SKM-1 (cell line): ENCODE measurements around the gene RBCK1.
"Not testable (repeated sequence)": the region's sequence is repeated elsewhere in the genome, so short reads cannot be mapped to it uniquely, and the experiment has no call there.

Experiments
- DNase-seq: peaks from one replicate; lab custom pipeline; 2025; ENCODE audit not compliant: unreplicated experiment; lab: John Stamatoyannopoulos, UW

The RBCK1 gene

DNA sequence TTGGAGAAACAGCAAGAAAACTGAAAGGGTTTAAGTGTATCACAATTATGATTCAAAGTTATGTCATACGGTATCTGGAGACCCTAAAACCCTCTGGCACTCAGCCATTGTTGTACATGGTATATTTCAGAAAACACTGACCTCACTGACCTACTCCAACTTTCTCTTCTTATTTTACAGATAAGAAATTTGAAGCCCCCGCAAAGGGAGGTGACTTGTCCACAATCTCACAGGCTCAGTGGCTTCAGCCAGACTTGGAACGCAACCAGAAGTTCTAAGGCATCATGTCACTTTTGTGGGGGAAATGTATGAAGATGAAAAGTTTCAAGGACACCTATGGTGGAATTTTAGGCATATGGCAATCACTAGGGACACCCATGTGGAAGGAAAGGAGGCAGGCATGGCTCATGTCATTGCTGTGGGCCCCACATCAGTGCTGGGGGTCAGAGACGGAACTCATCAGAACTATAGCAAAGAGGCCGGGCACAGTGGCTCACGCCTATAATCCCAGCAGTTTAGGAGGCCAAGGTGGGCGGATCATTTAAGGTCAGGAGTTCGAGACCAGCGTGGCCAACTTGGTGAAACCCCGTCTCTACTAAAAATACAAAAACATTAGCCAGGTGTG is 32.7 kb upstream of the RBCK1 start:
- no peak for DNase-seq

DNA sequence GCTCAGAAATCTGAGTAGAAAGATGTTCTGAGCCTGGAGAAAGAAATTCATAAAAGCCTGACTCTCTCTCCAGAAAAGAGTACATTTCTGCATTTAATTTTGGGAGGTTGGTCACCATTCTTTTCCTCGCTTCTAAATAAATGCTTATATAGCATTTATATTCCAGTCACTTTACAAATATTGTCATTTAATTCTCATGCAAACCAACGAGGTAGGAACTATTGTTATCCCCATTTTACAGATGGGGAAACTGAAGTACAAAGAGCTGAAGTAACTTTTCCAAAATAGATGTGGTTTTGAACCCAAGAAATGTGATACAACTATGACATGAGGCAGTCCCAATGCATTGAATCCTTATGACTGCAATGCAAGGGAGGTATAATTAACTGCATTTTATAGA is 32.0 kb upstream of the RBCK1 start:
- DNase-seq, result no peak

DNA sequence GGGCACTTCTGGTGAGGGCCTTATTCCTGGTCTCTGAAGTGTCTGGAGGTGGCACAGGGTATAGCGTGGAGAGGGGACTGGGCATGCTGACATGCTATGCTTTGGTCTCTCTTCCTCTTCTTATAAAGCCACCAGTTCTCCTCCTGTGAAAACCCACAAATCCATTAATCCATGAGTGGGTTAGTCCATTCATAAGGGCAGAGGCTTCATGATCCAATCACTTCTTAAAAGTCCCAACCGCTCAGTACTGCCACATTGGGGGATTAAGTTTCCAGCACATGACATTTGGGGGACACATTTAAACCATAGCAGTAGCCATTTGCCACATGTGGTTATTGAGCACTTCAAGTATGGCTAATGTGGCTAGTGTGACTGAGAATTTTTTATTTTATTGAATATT is 31.3 kb upstream of the RBCK1 start:
- no peak for DNase-seq

DNA sequence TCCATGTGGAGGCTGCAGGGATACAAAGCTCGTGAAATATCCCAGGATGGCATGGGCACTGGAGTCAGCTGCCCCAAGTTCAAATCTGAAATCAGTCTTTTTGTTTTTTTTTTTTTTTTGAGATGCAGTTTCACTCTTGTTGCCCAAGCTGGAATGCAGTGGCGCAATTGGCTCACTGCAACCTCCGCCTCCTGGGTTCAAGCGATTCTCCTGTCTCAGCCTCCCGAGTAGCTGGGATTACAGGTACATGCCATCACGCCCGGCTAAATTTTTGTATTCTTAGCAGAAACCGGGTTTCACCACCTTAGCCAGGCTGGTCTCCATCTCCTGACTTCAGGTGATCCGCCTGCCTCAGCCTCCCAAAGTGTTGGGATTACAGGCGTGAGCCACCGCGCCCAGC is 30.5 kb upstream of the RBCK1 start:
- not testable (repeated sequence) for DNase-seq

DNA sequence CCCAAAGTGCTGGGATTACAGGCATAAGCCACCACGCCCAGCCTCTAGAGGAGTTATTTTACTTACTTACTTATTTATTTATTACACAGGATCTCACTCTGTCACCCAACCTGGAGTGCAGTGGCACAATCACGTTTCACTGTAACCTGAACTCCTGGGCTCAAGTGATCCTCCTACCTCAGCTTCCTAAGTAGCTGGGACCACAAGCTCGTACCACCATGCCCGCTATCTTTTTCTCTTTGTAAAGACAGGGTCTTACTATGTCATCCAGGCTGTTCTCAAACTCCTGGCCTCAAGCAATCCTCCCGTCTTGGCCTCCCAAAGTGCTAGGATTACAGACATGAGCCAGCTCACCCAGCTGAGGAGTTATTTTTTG is 29.1 kb upstream of the RBCK1 start:
- no peak for DNase-seq

DNA sequence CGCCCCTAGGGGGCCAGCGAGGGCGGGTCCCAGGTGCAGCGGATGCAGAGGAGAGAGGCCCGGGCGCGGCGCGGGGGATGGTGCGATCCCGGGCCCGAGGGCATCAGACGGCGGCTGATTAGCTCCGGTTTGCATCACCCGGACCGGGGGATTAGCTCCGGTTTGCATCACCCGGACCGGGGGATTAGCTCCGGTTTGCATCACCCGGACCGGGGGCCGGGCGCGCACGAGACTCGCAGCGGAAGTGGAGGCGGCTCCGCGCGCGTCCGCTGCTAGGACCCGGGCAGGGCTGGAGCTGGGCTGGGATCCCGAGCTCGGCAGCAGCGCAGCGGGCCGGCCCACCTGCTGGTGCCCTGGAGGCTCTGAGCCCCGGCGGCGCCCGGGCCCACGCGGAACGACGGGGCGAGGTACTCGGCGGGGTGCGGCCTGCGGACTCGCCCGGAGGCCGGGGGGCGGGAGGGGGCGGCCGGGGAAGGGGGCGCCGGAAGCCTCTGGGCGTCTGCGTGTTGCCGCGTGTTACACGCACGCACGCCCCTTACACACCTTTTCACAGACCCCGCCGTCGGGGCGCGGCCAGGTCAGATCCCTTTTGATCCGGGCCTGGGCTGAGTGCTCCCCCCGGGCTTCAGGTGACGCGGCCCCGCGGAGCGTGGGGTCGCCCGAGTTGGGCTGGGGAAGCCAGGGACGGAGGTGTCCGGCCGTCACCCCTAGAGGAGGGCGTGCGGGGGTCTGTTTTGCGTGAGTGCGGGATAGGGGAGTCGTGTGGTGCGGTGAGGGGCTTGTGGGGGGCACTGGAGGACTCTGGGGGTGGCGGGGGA is 27.1 kb upstream of the RBCK1 start:
- no peak for DNase-seq

DNA sequence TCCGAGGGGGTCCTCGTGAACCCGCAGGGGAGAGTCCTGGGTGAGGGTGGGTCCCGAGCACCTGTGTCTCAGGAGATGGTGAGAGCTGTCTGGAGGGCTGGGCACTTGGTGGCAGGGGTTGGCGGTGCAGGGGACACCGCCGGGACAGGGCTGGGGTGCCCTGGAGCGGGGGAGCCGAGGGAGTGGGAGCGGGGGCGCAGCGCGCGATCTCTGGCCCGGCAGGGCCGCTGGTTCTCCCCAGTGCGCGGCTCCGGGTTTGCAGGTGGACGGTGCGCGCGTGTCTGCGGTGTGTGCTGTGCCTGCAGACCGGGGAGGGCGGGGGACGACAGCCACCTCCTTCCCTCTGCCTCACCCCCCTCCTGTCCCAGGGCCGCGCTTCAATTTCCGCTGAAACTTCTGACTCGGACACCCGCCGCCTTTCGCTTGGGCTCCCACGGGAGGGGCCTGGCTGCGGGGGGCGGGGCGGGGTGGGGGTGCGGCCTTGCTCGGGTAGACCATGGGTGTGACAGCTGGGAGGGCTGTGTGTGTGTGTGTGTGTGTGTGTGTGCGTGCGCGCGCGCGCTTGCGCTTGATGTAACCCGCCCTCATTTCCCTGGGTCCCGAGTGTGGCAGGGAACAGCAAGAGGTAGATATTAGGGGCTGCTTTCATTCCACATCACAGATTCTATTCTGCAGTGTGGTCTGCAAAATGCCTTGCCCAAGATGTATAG is 26.4 kb upstream of the RBCK1 start:
- DNase-seq, result no peak

DNA sequence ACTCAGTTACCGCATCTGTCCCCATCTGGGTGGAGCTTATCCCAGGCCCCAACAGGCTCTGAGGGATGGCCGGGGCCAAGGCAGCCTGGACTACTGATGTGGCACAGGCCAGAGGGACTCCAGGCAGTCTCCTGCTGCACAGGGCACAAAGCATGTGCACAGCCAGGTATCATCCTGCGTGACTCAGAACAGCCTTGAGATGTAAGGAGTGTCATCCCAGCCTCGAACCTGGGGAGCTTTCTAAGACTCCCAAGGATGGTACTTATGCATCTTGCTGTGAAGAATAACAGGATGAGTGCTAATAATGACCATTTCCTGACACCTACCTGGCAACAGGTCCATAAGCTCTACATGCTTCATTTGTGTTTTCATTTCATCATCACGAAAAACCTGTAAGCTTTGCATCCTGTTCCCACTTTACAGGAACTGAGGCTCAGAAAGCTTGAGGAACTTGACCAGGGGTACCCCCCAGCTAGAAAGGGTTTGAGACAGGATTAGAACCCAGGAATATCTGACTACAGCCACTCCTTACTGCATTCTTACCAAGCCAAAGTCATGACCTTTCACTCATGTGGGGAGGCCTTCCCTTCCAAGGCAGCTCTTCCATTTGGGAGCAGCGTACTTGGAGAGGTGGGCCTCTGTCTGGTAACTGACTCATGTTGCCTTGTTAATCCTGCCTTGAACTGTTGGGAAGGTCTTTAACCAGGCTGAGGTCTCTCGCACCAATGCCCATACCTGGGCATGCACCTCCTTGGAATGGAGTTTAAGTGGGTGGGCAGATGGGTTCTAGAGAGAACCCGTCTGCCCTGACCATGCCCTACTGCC is 25.6 kb upstream of the RBCK1 start:
- no peak for DNase-seq

DNA sequence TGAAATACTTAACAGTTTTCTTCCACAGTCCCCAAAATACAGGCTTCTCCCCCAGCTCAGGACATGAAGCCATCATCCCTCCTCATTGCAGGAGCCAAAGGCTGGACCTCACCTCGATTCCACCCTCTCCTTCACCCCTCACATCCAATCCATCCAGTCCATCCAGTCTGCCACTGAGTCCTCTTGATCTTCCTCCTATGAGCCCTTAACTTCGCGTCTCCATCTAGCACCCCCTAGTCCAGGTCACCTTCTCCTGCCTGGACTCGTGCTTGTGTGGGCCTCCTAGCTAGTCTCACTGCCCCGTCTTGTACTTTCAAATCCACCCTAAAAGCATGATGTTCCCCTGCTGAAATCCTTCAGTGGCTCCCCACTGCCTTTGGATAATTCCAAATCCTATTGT is 24.2 kb upstream of the RBCK1 start:
- DNase-seq, result no peak

DNA sequence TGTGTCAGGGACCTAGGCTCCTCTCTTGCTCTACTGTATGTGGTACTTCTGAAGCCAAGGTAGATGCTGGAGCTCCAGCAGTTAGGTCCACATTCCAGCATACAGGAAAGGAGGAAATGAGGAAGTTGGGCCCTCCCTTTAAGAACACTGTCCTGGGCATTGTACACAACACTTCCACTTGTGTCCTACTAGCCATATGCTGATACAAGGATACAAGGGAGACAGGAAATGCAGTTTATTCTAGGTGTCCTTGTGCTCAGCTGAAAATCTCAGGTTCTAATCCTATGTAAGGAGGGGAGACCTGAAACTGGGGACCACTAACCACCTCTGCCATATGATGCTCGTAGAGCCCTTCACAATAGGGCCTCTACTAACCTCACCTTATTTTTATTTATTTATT is 23.4 kb upstream of the RBCK1 start:
- no peak for DNase-seq

DNA sequence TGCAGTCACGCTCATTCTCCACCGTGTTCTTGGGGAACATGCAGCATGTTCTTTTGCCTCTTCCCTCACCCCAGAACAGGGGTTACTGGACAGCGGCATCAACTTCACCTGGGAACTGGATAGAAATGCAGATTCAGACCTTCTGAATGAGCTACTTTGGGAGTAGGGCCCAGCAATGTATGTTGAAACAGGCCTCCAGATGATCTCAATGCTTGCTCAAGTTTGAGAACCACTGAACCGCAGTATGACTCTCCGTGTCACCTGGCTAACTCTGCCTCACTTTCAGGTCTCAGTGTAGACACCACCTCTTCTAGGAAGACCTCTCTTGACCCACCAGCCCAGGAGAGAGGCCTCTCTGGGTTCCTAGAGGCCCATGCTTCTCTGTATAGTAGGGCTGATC is 22.7 kb upstream of the RBCK1 start:
- no peak for DNase-seq

DNA sequence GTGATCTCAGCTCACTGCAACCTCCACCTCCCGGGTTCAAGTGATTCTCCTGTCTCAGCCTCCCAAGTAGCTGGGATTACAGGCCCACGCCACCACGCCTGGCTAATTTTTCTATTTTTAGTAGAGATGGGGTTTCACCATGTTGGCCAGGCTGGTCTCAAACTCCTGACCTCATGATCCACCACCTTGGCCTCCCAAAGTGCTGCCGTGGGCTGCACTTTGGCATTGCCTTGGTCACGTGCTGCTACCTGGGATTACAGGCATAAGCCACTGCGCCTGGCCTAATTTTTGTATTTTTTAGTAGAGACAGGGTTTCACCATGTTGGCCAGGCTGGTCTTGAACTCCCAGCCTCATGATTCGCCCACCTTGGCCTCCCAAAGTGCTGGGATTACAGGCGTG is 21.5 kb upstream of the RBCK1 start:
- not testable (repeated sequence) for DNase-seq

DNA sequence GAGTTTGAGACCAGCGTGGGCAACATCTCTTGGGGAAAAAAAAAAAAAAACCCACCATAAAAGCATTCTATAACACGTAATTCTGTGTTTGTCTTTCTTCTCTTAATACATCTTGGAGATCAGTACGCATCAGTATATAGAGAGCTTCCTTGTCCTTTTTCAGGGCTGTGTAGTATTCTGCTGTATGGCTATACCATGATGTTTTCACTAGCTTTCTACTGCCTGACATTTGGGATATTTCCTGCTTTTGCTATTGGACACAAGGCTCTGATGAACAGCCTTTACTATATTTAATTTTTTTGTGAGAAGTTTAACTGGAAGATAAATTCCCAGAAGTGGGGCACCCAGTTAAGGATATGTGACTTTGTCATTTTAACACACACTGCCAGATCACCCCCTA is 20.6 kb upstream of the RBCK1 start:
- no peak for DNase-seq

DNA sequence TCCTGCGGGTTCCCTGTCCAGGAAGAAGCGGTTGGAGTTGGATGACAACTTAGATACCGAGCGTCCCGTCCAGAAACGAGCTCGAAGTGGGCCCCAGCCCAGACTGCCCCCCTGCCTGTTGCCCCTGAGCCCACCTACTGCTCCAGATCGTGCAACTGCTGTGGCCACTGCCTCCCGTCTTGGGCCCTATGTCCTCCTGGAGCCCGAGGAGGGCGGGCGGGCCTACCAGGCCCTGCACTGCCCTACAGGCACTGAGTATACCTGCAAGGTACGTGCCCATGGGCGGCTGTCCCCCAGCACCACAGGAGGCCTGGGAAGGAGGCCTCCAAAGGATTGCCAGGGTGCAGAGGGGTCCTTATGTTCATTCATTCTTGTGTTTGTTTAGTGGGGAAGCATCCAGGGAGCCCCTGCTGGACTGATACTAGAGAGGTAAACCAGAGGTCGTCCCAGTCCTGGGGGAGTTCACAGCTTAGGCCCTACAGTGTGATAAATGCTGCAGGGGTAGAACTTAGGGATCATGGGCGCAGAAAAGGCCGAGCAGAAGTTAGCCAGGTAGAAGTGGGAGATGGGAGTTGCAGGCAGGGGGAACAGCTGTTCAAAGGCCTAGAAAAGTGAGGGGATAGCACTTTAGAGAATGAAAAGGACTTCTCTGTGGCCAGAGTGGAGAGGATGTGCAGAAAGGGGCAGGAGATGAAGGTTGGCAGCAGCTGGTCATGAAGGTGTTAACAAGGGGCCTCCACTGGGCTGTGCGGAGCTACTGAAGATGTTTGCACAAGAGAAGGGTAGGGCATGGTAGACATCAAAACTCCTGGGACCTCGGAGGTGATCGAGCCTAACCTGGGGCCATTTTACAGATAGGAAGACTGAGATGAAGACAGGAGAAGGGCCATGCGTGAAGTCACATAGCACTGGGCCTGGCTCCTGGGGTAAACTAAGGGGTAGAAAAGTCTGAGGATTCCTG is 19.8 kb upstream of the RBCK1 start:
- no peak for DNase-seq

DNA sequence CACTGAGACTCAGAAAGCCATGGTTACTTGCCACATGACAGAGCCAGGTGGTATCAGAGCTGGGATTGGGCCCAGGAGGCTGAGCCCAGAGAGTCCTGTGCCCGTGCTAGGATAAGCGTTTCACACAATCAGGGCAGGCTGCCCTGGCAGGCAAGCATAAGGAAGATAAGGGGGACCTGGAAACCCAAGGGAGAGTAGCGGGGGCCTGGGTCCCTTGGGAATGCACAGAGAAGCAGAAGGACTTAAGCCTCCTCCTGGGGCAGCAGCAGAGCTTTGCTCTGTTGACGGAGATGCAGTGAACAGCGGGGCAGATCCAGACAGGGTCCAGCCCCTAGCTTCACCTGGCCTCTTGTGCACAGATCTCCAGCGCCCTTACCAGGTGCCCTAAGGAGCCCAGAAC is 18.9 kb upstream of the RBCK1 start:
- no peak for DNase-seq

DNA sequence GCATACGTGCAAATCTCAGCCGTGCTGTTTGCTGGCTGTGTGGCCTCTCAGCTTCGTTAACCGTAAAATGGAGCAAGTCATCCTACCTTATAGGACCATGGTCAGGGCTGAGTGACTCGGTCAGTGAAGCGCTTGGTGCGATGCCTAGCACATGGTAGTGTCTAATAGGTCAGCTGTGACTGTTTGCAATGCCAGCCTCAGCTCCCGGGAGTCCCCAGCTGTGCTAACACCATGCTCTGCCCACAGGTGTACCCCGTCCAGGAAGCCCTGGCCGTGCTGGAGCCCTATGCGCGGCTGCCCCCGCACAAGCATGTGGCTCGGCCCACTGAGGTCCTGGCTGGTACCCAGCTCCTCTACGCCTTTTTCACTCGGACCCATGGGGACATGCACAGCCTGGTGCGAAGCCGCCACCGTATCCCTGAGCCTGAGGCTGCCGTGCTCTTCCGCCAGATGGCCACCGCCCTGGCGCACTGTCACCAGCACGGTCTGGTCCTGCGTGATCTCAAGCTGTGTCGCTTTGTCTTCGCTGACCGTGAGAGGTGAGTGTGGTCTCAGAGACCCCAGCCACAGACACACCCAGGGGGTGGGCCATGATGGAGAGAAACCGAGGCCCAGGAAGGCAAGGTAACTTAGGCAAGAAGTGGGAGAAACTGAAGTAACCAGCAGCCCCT is 16.9 kb upstream of the RBCK1 start:
- no peak for DNase-seq

DNA sequence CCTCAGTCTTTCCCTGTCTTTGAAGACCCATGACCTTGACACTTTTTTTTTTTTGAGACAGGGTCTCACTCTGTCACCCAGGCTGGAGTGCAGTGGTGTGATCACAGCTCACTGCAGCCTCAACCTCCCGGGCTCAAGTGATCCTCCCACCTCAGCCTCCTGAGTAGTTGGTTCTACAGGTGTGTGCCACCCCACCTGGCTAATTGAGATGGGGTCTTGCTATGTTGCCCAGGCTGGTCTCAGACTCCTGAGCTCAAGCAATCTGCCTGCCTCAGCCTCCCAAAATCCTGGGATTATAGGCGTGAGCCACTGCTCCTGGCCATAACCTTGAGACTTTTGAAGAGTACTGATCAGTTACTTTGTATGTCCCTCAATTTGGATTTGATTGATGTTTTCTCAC is 14.8 kb upstream of the RBCK1 start:
- not testable (repeated sequence) for DNase-seq

DNA sequence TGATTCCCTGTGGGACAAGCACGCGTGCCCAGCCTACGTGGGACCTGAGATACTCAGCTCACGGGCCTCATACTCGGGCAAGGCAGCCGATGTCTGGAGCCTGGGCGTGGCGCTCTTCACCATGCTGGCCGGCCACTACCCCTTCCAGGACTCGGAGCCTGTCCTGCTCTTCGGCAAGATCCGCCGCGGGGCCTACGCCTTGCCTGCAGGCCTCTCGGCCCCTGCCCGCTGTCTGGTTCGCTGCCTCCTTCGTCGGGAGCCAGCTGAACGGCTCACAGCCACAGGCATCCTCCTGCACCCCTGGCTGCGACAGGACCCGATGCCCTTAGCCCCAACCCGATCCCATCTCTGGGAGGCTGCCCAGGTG is 11.9 kb upstream of the RBCK1 start:
- DNase-seq, result no peak

DNA sequence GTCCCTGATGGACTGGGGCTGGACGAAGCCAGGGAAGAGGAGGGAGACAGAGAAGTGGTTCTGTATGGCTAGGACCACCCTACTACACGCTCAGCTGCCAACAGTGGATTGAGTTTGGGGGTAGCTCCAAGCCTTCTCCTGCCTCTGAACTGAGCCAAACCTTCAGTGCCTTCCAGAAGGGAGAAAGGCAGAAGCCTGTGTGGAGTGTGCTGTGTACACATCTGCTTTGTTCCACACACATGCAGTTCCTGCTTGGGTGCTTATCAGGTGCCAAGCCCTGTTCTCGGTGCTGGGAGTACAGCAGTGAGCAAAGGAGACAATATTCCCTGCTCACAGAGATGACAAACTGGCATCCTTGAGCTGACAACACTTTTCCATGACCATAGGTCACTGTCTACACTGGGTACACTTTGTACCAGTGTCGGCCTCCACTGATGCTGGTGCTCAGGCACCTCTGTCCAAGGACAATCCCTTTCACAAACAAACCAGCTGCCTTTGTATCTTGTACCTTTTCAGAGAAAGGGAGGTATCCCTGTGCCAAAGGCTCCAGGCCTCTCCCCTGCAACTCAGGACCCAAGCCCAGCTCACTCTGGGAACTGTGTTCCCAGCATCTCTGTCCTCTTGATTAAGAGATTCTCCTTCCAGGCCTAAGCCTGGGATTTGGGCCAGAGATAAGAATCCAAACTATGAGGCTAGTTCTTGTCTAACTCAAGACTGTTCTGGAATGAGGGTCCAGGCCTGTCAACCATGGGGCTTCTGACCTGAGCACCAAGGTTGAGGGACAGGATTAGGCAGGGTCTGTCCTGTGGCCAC is 11.3 kb upstream of the RBCK1 start:
- DNase-seq, result no peak
